Sigmoid colon (tissue), 4 donors: ENCODE results near the gene HAUS5.
"Not testable (repeated sequence)": the region's sequence is repeated elsewhere in the genome, so short reads cannot be mapped to it uniquely, and the experiment has no call there.

ENCODE experiments used
- EP300 ChIP-seq, 4 donors: sonication (generic); formaldehyde crosslinking; IDR thresholded peaks; one replicate each; pipeline ENCODE4 v1.6.1; 2017; ENCODE audit warnings: antibody characterized with exemption in 4 of 4
- POLR2A ChIP-seq, 2 donors: fragments of 450-650 bp; IDR thresholded peaks; one replicate each; pipeline ENCODE4 v1.6.1; 2016; ENCODE audit warnings: antibody characterized with exemption in 2 of 2, mild to moderate bottlenecking in 2 of 2, moderate library complexity in 2 of 2
- TF ChIP-seq, protein P1 (sequence below), 4 experiments: fragments of 450-650 bp in 3 of 4; fragments of 200-600 bp in 1 of 4; IDR thresholded peaks; one replicate each; pipeline ENCODE4 v1.5.1; 2016 to 2019; ENCODE audit warnings: antibody characterized with exemption in 4 of 4, mild to moderate bottlenecking in 3 of 4, moderate library complexity in 2 of 4

DNA sequence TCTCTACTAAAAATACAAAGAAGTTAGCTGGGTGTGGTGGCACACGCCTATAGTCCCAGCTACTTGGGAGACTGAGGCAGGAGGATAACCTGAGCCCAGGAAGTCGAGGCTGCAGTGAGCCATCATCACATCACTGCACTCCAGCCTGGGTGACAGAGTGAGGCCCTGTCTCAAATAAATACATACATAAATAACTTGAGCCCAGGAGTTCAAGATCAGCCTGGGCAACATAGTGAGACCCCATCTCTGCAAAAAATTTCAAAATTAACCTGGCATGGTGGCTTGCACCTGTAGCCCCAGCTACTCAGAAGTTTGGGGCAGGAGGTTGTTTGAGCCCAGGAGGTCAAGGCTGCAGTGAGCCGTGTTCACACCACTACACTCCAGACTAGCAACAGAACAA, 17.5 kb upstream of the HAUS5 start:
- TF ChIP-seq, protein P1, sequence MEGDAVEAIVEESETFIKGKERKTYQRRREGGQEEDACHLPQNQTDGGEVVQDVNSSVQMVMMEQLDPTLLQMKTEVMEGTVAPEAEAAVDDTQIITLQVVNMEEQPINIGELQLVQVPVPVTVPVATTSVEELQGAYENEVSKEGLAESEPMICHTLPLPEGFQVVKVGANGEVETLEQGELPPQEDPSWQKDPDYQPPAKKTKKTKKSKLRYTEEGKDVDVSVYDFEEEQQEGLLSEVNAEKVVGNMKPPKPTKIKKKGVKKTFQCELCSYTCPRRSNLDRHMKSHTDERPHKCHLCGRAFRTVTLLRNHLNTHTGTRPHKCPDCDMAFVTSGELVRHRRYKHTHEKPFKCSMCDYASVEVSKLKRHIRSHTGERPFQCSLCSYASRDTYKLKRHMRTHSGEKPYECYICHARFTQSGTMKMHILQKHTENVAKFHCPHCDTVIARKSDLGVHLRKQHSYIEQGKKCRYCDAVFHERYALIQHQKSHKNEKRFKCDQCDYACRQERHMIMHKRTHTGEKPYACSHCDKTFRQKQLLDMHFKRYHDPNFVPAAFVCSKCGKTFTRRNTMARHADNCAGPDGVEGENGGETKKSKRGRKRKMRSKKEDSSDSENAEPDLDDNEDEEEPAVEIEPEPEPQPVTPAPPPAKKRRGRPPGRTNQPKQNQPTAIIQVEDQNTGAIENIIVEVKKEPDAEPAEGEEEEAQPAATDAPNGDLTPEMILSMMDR (IDR thresholded peaks at IDR 0.05): not testable (repeated sequence)
- TF ChIP-seq EP300, POLR2A (IDR thresholded peaks at IDR 0.05): not testable (repeated sequence)
